Activated CD4-positive, alpha-beta T cell treated with anti-CD3 and anti-CD28 coated beads for 48 hours (primary cell): ENCODE results near the gene TMOD4.
"Not testable (repeated sequence)": the region's sequence is repeated elsewhere in the genome, so short reads cannot be mapped to it uniquely, and the experiment has no call there.

ENCODE experiments used
- DNase-seq: peaks from one replicate; pipeline ENCODE4 v3.0.0-alpha.2; 2020

Gene TMOD4

DNA sequence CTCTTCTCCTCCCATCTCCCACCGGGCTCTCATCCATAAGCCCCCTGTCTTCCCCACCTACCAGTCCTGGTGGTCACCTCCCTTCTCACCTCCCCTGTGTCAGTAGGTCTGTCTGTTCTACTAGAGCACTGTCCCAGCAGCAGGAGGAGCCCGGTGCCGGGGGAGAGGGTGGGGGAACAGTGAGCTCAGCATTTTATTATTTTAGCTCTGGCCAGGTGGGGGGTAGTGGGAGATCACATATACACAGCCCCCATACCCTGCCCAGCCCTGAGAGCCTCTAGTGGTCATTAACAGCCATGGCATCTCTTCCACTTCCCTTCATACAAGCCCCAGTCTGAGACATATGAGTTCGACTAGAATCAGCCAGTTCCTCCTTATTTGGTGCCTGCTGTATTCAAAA, at the start of gene TMOD4:
Gene TMOD4, minus strand, starts transcription at position 119 of the 400 bp plus-strand sequence. CDS start 1,106 bp downstream, outside the sequence.
- no peak for DNase-seq

DNA sequence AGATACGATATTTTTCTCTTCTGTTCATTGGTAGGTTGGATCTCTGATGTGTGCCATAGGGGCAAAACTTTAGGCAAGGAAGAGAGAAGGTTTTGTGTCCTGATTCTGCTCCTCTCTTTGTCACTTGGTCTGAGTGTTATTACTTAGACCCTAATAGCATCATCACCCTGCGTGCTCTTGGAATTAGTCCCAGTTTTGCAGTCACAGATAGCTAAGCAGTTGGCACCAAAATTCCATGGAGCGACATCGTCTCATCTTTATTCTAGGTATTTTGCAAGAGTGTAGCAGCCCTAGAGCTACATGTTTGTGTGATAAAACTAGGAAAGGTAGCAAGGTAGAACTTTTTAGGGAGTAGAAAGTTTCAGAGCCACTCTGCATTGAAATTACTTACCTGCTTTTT, 46.3 kb upstream of the TMOD4 start:
- DNase-seq, result no peak

DNA sequence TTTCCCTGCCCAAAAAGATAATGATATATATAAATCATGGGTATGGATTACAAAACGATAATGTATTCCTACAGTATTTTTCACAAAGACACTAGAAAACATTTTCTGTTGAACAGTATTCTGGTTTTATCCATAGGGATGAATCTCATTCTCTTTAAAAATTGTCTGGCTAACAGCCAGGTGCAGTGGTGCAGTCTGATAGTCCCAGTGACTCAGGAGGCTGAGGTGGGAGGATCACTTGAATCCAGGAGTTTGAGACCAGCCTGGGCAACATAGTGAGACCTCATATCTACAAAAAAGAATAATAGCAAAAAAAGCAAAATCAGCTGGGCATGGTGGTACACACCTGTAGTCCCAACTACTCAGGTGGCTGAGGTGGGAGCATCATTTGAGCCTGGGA, 45.8 kb upstream of the TMOD4 start:
- no peak for DNase-seq

DNA sequence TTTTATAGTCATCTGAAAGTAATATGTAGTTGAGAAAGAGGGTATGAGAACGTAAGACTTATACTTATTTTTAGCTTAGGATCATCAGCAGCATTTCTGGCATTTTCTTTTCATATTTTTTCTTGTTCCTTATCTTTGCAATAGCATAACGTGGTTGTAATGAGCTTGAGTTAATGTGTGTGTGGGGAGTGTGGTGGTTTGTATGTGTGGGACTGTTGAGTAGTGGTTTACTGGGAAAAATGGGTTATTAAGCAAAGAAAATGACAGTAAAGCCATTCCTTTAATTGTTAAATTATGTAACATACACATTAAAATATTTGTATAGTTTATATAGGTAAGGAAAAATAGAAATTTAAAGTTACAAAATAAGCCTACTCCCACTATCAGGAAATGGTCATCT, 37.8 kb upstream of the TMOD4 start:
- DNase-seq, result no peak

DNA sequence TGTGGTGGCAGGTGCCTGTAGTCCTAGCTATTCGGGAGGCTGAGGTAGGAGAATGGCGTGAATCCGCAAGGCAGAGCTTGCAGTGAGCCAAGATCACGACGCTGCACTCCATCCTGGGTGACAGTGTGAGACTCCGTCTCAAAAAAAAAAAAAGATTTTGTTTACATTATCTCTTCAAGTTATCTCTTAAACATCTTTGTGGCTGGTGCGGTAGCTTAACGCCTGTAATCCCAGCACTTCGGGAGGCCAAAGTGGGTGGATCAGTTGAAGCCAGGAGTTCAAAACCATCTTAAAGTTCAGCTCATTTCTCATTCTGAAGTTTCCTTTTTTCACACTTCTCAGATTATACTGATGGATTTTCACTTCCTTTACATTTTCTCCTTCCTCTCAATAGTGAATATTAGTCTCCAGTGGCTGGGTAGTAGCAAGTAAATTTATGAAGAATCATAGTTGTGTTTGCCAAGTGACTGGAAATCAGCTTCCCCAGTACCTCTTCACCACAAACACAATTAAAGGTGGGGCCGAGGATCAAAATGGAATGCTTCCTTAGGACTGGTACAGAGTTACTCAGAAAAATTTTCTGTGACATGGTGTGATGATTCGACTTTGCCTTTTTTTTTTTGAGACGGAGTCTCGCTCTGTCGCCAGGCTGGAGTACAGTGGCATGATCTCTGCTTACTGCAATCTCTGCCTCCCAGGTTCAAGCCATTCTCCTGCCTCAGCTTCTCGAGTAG, 36.4 kb upstream of the TMOD4 start:
- peak; percentile 29 for DNase-seq

DNA sequence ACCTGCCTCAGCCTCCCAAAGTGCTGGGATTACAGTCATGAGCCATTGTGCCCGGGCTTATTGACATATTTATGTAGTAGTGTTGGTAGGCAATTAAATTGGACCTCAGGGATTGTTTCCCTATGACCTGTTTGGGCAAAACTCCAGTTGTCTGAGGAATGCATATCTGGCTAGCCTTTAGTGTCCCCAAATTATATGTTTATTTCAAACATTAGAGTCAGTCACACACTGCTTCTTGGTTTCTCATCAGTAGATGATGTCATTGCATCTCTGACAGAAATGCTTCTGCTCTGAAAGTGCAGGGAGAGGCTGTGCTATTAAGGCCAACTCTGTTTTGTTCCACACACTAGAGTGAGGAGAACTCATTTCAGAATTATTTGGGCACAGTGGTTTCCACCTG, 35.0 kb upstream of the TMOD4 start:
- DNase-seq, result no peak

GRCh38 chr1:151205381-151205965, 29.7 kb upstream of the TMOD4 start:
- not testable (repeated sequence) for DNase-seq

- peak; percentile 28 for DNase-seq
These were observed 24.2 kb upstream of the TMOD4 start for GRCh38 chr1:151199873-151200581.

GRCh38 chr1:151198254-151199127, 22.7 kb upstream of the TMOD4 start, which contains the start of gene PIP5K1A:
Gene PIP5K1A (plus strand): TSS chr1:151198552. CDS start chr1:151198997, 445 bp downstream.
- peak; percentile 99 for DNase-seq

- no peak for DNase-seq
These were observed 22.1 kb upstream of the TMOD4 start for GRCh38 chr1:151197863-151198253.

- DNase-seq, result peak; percentile 62
These were observed 20.6 kb upstream of the TMOD4 start for GRCh38 chr1:151196292-151196800.

DNA sequence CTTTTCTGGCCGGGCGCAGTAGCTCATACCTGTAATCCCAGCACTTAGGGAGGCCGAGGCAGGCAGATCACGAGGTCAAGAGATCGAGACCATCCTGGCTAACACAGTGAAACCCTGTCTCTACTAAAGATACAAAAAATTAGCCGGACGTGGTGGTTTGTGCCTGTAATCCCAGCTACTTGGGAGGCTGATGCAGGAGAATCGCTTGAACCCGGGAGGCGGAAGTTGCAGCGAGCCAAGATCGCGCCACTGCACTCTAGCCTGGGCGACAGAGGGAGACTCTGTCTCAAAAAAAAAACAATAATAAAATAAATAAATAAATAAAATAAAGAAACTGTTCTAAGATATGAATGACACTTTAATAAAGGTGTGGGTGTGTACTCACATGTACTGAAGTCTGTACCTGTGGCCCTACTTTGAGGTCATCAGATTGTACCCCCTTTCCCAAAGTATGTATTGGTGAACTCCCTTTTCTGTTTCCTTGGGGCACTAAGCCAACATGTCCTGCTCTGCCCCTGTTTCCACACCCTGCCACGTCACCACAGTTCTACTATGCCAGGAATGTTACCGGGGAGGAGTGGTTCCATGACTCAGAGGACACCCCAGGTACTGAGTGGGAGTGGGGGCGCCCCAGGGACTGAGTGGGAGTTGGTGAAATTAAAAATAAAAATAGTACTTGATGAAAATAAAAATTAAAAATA, 19.3 kb upstream of the TMOD4 start:
- DNase-seq, result not testable (repeated sequence)

DNA sequence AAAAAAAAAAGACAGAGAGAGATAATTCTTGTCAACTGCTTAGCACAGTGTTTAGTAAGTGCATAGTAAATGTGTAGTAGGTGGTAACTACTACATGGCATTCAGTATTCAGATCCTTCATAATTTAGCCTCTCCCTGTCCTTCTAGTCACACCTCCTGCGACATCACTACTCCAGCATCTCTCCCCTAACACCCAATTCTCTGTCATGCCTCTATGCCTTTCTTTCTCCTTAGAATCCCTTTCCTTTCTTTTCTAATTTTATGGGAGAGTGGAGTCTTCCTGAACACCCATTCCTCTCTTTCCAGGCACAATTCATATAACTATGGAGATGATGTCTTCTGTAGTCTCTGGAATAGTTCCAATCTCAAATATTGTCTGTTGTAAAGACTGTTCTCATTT, 18.1 kb upstream of the TMOD4 start:
- DNase-seq, result no peak

- DNase-seq, result no peak
These were observed 17.5 kb upstream of the TMOD4 start for GRCh38 chr1:151193304-151193703.

- no peak for DNase-seq
These were observed 16.3 kb upstream of the TMOD4 start for GRCh38 chr1:151192047-151192446.

- DNase-seq, result peak; percentile 92
These were observed 14.1 kb upstream of the TMOD4 start, which contains the start of gene VPS72 for GRCh38 chr1:151189637-151190445. Gene VPS72 (minus strand): TSS chr1:151190197. CDS start chr1:151190121, 76 bp downstream.

DNA sequence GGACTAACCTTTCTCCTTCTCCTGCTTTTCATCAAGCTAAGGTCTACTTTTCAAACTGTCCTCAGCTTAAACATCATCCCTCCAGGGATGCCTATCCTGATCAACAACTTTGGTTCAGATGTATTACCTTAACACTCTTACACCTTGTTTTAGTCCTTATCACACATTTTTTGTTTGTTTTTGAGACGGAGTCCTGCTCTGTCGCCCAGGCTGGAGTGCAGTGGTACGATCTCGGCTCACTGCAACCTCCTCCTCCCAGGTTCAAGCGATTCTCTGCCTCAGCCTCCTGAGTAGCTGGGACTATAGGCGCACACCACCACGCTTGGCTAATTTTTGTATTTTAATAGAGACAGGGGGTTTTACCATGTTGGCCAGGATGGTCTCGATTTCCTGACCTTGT, 12.9 kb upstream of the TMOD4 start:
- not testable (repeated sequence) for DNase-seq

GRCh38 chr1:151187205-151187604, 11.4 kb upstream of the TMOD4 start:
- DNase-seq, result no peak

- no peak for DNase-seq
These were observed 8.4 kb upstream of the TMOD4 start for GRCh38 chr1:151184211-151184610.

GRCh38 chr1:151176514-151177045, 799 bp upstream of the TMOD4 start:
- DNase-seq, result no peak
